DMS153 treated with DMSO at 0.1 percent for 48 hours (cell line): Measurements from ENCODE around the gene TMEM125.

ENCODE experiments used
- DNase-seq: peaks from one replicate; lab custom pipeline; 2025; ENCODE audit not compliant: unreplicated experiment; lab: John Stamatoyannopoulos, UW

The TMEM125 gene

GRCh38 chr1:43292679-43293078, 22.9 kb downstream of the TMEM125 start:
- DNase-seq, result no peak

- DNase-seq, result no peak
These were observed 23.4 kb downstream of the TMEM125 start for GRCh38 chr1:43293176-43293575.

- no peak for DNase-seq
These were observed 24.3 kb downstream of the TMEM125 start for GRCh38 chr1:43293896-43294760.

GRCh38 chr1:43294761-43295160, 25.0 kb downstream of the TMEM125 start:
- no peak for DNase-seq

GRCh38 chr1:43296207-43296606, 26.4 kb downstream of the TMEM125 start:
- DNase-seq, result no peak

GRCh38 chr1:43298055-43298454, 28.3 kb downstream of the TMEM125 start:
- no peak for DNase-seq

- no peak for DNase-seq
These were observed 29.3 kb downstream of the TMEM125 start for GRCh38 chr1:43299101-43299500.

GRCh38 chr1:43300378-43301094, 30.8 kb downstream of the TMEM125 start, which contains the start of gene TIE1:
TSS of gene TIE1 (plus strand) at chr1:43300982. CDS start at chr1:43301072, 90 bp downstream.
- DNase-seq, result no peak

- DNase-seq, result no peak
These were observed 32.4 kb downstream of the TMEM125 start for GRCh38 chr1:43302201-43302600.

GRCh38 chr1:43302721-43303470, 33.1 kb downstream of the TMEM125 start:
- no peak for DNase-seq

GRCh38 chr1:43303471-43304313, 33.9 kb downstream of the TMEM125 start:
- no peak for DNase-seq

GRCh38 chr1:43304314-43304681, 34.5 kb downstream of the TMEM125 start:
- DNase-seq, result no peak

- no peak for DNase-seq
These were observed 35.1 kb downstream of the TMEM125 start for GRCh38 chr1:43304771-43305300.

- no peak for DNase-seq
These were observed 35.7 kb downstream of the TMEM125 start for GRCh38 chr1:43305461-43305860.

GRCh38 chr1:43305926-43306687, 36.3 kb downstream of the TMEM125 start:
- no peak for DNase-seq

GRCh38 chr1:43306688-43307457, 37.1 kb downstream of the TMEM125 start:
- no peak for DNase-seq

GRCh38 chr1:43307458-43308158, 37.8 kb downstream of the TMEM125 start:
- DNase-seq, result no peak
